GM23338 (cell line): Measurements from ENCODE around the gene CELF2. TPM values are rescaled to one million over a fixed set of nuclear protein-coding genes. Genes with fewer than 3 reads are reported as not detected.

Source experiments
- ATAC-seq: fragments of 200-7000 bp; cut with Tn5 transposase; 3 replicates; pipeline ENCODE4 v1.9.1; 2020
- DNase-seq: peaks from one replicate; pipeline ENCODE4 v3.0.0-alpha.2; 2015; ENCODE audit warnings: low spot score
- H2AFZ ChIP-seq: fragments of 200-600 bp; sonication (generic); 2 replicates; pipeline ENCODE4 v1.8.0; 2016; ENCODE audit warnings: antibody characterized with exemption, mild to moderate bottlenecking, moderate library complexity
- H3F3A ChIP-seq: fragments of 200-600 bp; sonication (generic); replicated peaks from 2 replicates; pipeline ENCODE4 v1.8.0; 2017; ENCODE audit warnings: antibody characterized with exemption, mixed run types, low read depth
- H3K27ac ChIP-seq: fragments of 200-600 bp; sonication (generic); 2 replicates; pipeline ENCODE4 v1.6.1; 2016; ENCODE audit warnings: low read depth
- H3K27me3 ChIP-seq: fragments of 200-600 bp; sonication (generic); 2 replicates; pipeline ENCODE4 v1.8.0; 2016; ENCODE audit warnings: mild to moderate bottlenecking, mixed run types, moderate library complexity; ENCODE audit not compliant: insufficient read depth
- H3K36me3 ChIP-seq: fragments of 200-600 bp; sonication (generic); 2 replicates; pipeline ENCODE4 v1.8.0; 2016; ENCODE audit warnings: mild to moderate bottlenecking; ENCODE audit not compliant: insufficient read depth
- H3K4me1 ChIP-seq: fragments of 200-600 bp; sonication (generic); 2 replicates; pipeline ENCODE4 v1.8.0; 2016; ENCODE audit warnings: mild to moderate bottlenecking, moderate library complexity; ENCODE audit not compliant: insufficient read depth
- H3K4me2 ChIP-seq: fragments of 200-600 bp; sonication (generic); 2 replicates; pipeline ENCODE4 v1.7.1; 2017; ENCODE audit warnings: mixed run types
- H3K4me3 ChIP-seq: fragments of 200-600 bp; sonication (generic); 2 replicates; pipeline ENCODE4 v1.6.1; 2016; ENCODE audit warnings: mixed run types
- H3K79me2 ChIP-seq: fragments of 200-600 bp; sonication (generic); replicated peaks from 2 replicates; pipeline ENCODE4 v1.8.0; 2017; ENCODE audit warnings: mild to moderate bottlenecking; ENCODE audit not compliant: insufficient read depth
- H3K9me2 ChIP-seq: fragments of 200-600 bp; sonication (generic); 2 replicates; pipeline ENCODE4 v1.8.0; 2017; ENCODE audit not compliant: insufficient read depth
- H4K20me1 ChIP-seq: fragments of 200-600 bp; sonication (generic); replicated peaks from 2 replicates; pipeline ENCODE4 v1.8.0; 2017; ENCODE audit warnings: mild to moderate bottlenecking; ENCODE audit not compliant: insufficient read depth
- H3K27ac Mint-ChIP-seq: 2 replicates; pipeline ENCODE4 v1.8.0; 2020; ENCODE audit warnings: inconsistent platforms, mild to moderate bottlenecking, moderate library complexity, mixed read lengths
- H3K27me3 Mint-ChIP-seq: 3 replicates; pipeline ENCODE4 v1.8.0; 2022; ENCODE audit warnings: low read depth, mild to moderate bottlenecking, moderate library complexity, mixed read lengths, inconsistent platforms; ENCODE audit not compliant: insufficient read depth, poor library complexity
- H3K36me3 Mint-ChIP-seq: 3 replicates; pipeline ENCODE4 v1.8.0; 2021; ENCODE audit warnings: low read depth, mild to moderate bottlenecking, inconsistent platforms, moderate library complexity, mixed read lengths
- H3K4me1 Mint-ChIP-seq: 3 replicates; pipeline ENCODE4 v1.8.0; 2020; ENCODE audit warnings: mild to moderate bottlenecking, inconsistent platforms, mixed read lengths
- H3K4me3 Mint-ChIP-seq: 3 replicates; pipeline ENCODE4 v1.8.0; 2021; ENCODE audit warnings: moderate library complexity, mild to moderate bottlenecking, inconsistent platforms, mixed read lengths
- H3K9me3 Mint-ChIP-seq: 3 replicates; pipeline ENCODE4 v1.8.0; 2020; ENCODE audit warnings: moderate library complexity, mild to moderate bottlenecking, inconsistent platforms, mixed read lengths
- EZH2 ChIP-seq: fragments of 200-600 bp; sonication (generic); IDR thresholded peaks from one replicate; pipeline ENCODE4 v1.8.0; 2017; ENCODE audit warnings: antibody characterized with exemption, mild to moderate bottlenecking, low read depth; ENCODE audit not compliant: unreplicated experiment
- EZH2phosphoT487 ChIP-seq: fragments of 200-600 bp; sonication (generic); IDR thresholded peaks from one replicate; pipeline ENCODE4 v1.8.1; 2018; ENCODE audit warnings: antibody characterized with exemption; ENCODE audit not compliant: unreplicated experiment
- STAT1 ChIP-seq: IDR thresholded peaks from one replicate; pipeline ENCODE4 v1.6.1; 2016; ENCODE audit warnings: antibody characterized with exemption; ENCODE audit not compliant: unreplicated experiment
- ZNF331 ChIP-seq: fragments of 250-450 bp; sonication (Bioruptor Pico); IDR thresholded peaks from 2 replicates; pipeline ENCODE4 v1.5.0; 2020; ENCODE audit warnings: low read depth, mild to moderate bottlenecking, moderate library complexity
- polyA plus RNA-seq: library from polyadenylated mRNA; unstranded; fragments of >200 nt; fragmentation: Nextera tagmentation; extraction: Ambion mirVana; gene quantifications from 2 replicates; pipeline ENCODE4 v1.2.1, GENCODE V29; 2016
- total RNA-seq: library from RNA; depleted of rRNA; stranded (reverse); fragments of >200 nt; shearing (Covaris generic); gene quantifications from 2 replicates; pipeline ENCODE4 v1.2.3, GENCODE V29; 2014
- TF ChIP-seq, protein P1 (sequence below): IDR thresholded peaks from one replicate; pipeline ENCODE4 v1.6.1; 2018; ENCODE audit warnings: antibody characterized with exemption; ENCODE audit not compliant: unreplicated experiment
- TF ChIP-seq, protein P2 (sequence below), 2 experiments: fragments of 200-600 bp in 1 of 2; sonication (generic) in 1 of 2; conservative IDR thresholded peaks; 2 replicates each; pipeline versions ENCODE4 v1.5.1 to v1.6.1; 2016 to 2017; ENCODE audit warnings: antibody characterized with exemption in 2 of 2, low read depth in 2 of 2, mild to moderate bottlenecking in 2 of 2, moderate library complexity in 1 of 2
- TF ChIP-seq, protein P3 (sequence below): IDR thresholded peaks from 2 replicates; pipeline ENCODE4 v1.6.1; 2016; ENCODE audit warnings: antibody characterized with exemption

CELF2 gene
- total and polyA plus RNA-seq, 2 experiments from 2014 or later = 18.1 to 22.5 TPM

DNA sequence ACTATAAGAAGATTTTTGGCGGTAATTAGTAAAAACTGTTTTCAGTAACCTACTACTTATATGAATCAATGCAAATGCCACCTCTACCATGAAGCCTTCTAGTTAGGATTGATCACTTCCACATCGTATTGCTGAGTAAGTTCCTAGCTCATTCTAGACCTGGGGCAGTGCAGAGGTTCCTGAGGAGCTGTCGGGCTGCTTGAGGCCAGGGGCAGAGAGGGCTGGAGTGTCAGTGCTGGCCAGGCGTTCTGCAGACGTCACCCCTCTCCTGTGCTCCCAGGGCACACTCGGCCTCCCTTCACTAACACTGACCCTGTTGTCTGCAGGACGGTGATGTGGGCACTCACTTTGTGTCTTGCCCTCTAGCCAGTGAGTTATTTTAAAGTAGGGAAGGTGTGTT lies 275.7 kb downstream of the CELF2 start (continued):
- TF ChIP-seq, protein P1, sequence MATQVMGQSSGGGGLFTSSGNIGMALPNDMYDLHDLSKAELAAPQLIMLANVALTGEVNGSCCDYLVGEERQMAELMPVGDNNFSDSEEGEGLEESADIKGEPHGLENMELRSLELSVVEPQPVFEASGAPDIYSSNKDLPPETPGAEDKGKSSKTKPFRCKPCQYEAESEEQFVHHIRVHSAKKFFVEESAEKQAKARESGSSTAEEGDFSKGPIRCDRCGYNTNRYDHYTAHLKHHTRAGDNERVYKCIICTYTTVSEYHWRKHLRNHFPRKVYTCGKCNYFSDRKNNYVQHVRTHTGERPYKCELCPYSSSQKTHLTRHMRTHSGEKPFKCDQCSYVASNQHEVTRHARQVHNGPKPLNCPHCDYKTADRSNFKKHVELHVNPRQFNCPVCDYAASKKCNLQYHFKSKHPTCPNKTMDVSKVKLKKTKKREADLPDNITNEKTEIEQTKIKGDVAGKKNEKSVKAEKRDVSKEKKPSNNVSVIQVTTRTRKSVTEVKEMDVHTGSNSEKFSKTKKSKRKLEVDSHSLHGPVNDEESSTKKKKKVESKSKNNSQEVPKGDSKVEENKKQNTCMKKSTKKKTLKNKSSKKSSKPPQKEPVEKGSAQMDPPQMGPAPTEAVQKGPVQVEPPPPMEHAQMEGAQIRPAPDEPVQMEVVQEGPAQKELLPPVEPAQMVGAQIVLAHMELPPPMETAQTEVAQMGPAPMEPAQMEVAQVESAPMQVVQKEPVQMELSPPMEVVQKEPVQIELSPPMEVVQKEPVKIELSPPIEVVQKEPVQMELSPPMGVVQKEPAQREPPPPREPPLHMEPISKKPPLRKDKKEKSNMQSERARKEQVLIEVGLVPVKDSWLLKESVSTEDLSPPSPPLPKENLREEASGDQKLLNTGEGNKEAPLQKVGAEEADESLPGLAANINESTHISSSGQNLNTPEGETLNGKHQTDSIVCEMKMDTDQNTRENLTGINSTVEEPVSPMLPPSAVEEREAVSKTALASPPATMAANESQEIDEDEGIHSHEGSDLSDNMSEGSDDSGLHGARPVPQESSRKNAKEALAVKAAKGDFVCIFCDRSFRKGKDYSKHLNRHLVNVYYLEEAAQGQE = no peak
- TF ChIP-seq ZNF331 (no peak), EZH2phosphoT487 (no peak), STAT1 (no peak), EZH2 (no peak)
- TF ChIP-seq, protein P2, sequence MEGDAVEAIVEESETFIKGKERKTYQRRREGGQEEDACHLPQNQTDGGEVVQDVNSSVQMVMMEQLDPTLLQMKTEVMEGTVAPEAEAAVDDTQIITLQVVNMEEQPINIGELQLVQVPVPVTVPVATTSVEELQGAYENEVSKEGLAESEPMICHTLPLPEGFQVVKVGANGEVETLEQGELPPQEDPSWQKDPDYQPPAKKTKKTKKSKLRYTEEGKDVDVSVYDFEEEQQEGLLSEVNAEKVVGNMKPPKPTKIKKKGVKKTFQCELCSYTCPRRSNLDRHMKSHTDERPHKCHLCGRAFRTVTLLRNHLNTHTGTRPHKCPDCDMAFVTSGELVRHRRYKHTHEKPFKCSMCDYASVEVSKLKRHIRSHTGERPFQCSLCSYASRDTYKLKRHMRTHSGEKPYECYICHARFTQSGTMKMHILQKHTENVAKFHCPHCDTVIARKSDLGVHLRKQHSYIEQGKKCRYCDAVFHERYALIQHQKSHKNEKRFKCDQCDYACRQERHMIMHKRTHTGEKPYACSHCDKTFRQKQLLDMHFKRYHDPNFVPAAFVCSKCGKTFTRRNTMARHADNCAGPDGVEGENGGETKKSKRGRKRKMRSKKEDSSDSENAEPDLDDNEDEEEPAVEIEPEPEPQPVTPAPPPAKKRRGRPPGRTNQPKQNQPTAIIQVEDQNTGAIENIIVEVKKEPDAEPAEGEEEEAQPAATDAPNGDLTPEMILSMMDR (conservative IDR thresholded peaks at IDR 0.05; ENCODE audit: low read depth in 2 of 2) = no peak

DNA sequence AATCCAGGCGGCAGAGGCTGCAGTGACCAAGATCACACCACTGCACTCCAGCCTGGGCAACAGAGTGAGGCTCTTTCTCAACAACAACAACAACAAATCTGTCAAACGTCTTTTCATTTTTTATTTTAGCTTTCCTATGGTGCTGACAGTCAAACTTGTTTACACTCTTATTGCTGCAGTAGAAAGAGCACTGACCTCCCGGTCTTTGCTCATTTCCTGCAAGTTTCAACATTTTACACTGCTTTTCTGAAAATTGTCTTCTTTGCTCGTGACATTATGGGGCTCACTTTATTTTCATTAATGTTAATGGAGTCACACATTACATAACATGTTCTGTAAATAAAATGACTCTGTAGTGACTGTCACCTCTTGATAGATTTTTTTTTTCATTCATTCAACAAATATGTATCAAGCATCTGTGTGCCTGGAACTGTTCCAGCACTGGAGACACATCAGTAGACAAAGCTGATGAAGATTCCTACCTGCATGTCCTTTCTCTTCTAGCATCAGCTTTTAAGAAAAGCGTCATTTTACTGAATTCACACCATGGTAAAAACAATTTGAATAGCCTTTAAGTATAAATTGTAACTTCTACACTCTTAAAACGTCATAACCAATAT lies 277.3 kb downstream of the CELF2 start:
- Histone ChIP-seq H3K27me3 (no peaks in the 10 kb centered on the region), H3K27ac (no peak overlapping the region), H3K4me1 (no peaks in the 10 kb centered on the region), H3K79me2 (no peaks in the 10 kb centered on the region), H2AFZ (no peak overlapping the region), H4K20me1 (no peaks in the 10 kb centered on the region; the same call in 1 of the 2 replicates), H3K4me2 (no peak overlapping the region), H3K4me3 (no peak overlapping the region), H3K9me2 (no peaks in the 10 kb centered on the region), H3F3A (no peaks in the 10 kb centered on the region), H3K36me3 (no peaks in the 10 kb centered on the region)
- Mint-ChIP-seq H3K4me1 (peaks cover 7% of the 10 kb centered on the region; the same call in 2 of the 3 replicates), H3K36me3 (no peaks in the 10 kb centered on the region; the same call in 2 of the 3 replicates), H3K4me3 (no peak overlapping the region), H3K27me3 (peaks cover 1% of the 10 kb centered on the region), H3K9me3 (no peaks in the 10 kb centered on the region), H3K27ac (no peak overlapping the region)
- no peak for DNase-seq
- no peak for ATAC-seq
- TF ChIP-seq, protein P3, sequence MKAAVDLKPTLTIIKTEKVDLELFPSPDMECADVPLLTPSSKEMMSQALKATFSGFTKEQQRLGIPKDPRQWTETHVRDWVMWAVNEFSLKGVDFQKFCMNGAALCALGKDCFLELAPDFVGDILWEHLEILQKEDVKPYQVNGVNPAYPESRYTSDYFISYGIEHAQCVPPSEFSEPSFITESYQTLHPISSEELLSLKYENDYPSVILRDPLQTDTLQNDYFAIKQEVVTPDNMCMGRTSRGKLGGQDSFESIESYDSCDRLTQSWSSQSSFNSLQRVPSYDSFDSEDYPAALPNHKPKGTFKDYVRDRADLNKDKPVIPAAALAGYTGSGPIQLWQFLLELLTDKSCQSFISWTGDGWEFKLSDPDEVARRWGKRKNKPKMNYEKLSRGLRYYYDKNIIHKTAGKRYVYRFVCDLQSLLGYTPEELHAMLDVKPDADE = no peak
- TF ChIP-seq, protein P1 = no peak
- TF ChIP-seq, protein P2 (conservative IDR thresholded peaks at IDR 0.05; ENCODE audit: low read depth in 2 of 2) = no peak
- no peak for TF ChIP-seq STAT1
